Activated naive CD8-positive, alpha-beta T cell treated with anti-CD3 and anti-CD28 coated beads, Interleukin-2, amount 10 ng/mL, durations not matched to agents 7 days and 5 days (primary cell): ENCODE data around the gene ABHD15. TPM values are rescaled to one million over a fixed set of nuclear protein-coding genes. Genes with fewer than 3 reads are reported as not detected.

Source experiments
- ATAC-seq: fragments of 150-1000 bp; cut with Tn5 transposase; one replicate; pipeline ENCODE4 v1.10.0; 2021; ENCODE audit warnings: low read depth, moderate library complexity
- POLR2A ChIA-PET: fragments of 350-600 bp; sonication (Branson Sonifier 250); formaldehyde crosslinking; loops from one replicate; lab custom pipeline; 2021; ENCODE audit warnings: antibody characterized with exemption; lab: Charles Lee
- DNase-seq: peaks from one replicate; pipeline ENCODE4 v3.0.0; 2021
- H3K27ac Mint-ChIP-seq: one replicate; pipeline ENCODE4 v1.8.0; 2022; ENCODE audit warnings: mild to moderate bottlenecking, mixed read lengths
- H3K27me3 Mint-ChIP-seq: one replicate; pipeline ENCODE4 v1.8.0; 2022; ENCODE audit warnings: mild to moderate bottlenecking, moderate library complexity, mixed read lengths
- H3K36me3 Mint-ChIP-seq: one replicate; pipeline ENCODE4 v1.8.0; 2021; ENCODE audit warnings: mild to moderate bottlenecking, mixed read lengths
- H3K4me1 Mint-ChIP-seq: one replicate; pipeline ENCODE4 v1.8.0; 2021; ENCODE audit warnings: mixed read lengths
- H3K4me3 Mint-ChIP-seq: one replicate; pipeline ENCODE4 v1.8.0; 2022; ENCODE audit warnings: mild to moderate bottlenecking, moderate library complexity, mixed read lengths
- H3K9me3 Mint-ChIP-seq: one replicate; pipeline ENCODE4 v1.8.0; 2021; ENCODE audit warnings: mixed read lengths
- total RNA-seq, 2 experiments: library from RNA; stranded (reverse); gene quantifications; one replicate each; pipeline ENCODE4 v1.2.3, GENCODE V29; 2021

ABHD15 gene
- total RNA-seq, 2 experiments from 2014 or later, result 20.0 to 20.4 TPM

GRCh38 chr17:29591146-29591736 lies 24.4 kb upstream of the ABHD15 start:
- no peaks in the 10 kb centered on the region for H3K27me3 Mint-ChIP-seq
- DNase-seq, result peak; percentile 58
- POLR2A ChIA-PET, result interaction anchor here (0.7 to 4.5 kb wide), 10 partner anchors 10 to 297 kb away, joined by 3 to 45 read pairs (median 5); partner anchors contain the start of genes ABHD15, NUFIP2 and TP53I13
- peak overlapping the region; percentile 87 for H3K4me3 Mint-ChIP-seq
- H3K36me3 Mint-ChIP-seq, result no peaks in the 10 kb centered on the region
- peak overlapping the region; percentile 60 for H3K27ac Mint-ChIP-seq
- no peaks in the 10 kb centered on the region for H3K9me3 Mint-ChIP-seq
- ATAC-seq, result no peak
- H3K4me1 Mint-ChIP-seq, result peaks cover 41% of the 10 kb centered on the region

DNA sequence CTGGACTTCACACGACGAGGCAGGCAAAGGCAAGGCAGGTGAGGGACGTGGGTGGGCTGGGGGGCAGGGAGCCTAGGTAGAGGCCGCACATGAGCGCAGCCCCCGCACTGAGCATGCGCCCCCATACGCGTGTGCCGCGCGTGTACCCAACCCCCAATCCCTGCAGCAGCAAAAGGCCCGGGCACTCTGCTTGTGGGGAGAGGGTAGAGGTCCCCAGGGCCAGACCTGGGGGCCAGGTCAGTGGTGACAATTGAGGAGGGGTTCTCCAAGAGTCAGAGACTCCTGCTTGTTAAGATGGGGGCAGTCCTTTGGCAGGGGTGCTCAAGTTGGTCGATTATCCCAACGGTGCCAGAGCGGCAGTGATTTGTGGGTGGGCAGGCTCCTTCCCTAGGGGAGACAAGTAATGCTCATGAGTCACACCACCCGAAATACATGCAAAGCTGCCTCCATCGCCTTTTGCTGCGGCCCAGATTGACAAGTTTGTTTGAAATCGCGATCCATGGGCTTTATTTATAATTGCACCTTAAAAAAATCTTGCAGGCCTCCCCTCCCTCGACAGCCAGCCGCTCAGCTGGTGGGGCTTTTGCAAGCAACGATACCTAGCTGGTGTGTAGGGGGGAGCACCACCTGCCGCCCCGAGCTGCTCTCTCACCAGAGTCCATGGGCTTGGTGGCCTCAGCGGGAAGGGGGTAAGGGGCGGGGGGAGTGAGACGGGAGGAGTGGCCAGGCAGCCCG lies 23.7 kb upstream of the ABHD15 start:
- no peaks in the 10 kb centered on the region for H3K27me3 Mint-ChIP-seq
- DNase-seq (no peak), ATAC-seq (no peak)
- H3K4me1 Mint-ChIP-seq, result peaks cover 47% of the 10 kb centered on the region
- H3K9me3 Mint-ChIP-seq, result no peaks in the 10 kb centered on the region
- no peaks in the 10 kb centered on the region for H3K36me3 Mint-ChIP-seq
- H3K27ac Mint-ChIP-seq, result peak overlapping the region; percentile 90
- peak overlapping the region; percentile 87 for H3K4me3 Mint-ChIP-seq
- POLR2A ChIA-PET, result interaction anchor here (0.7 to 4.5 kb wide), 6 partner anchors 10 to 183 kb away, joined by 3 to 45 read pairs (median 6); partner anchors contain the start of genes ABHD15 and TP53I13

DNA sequence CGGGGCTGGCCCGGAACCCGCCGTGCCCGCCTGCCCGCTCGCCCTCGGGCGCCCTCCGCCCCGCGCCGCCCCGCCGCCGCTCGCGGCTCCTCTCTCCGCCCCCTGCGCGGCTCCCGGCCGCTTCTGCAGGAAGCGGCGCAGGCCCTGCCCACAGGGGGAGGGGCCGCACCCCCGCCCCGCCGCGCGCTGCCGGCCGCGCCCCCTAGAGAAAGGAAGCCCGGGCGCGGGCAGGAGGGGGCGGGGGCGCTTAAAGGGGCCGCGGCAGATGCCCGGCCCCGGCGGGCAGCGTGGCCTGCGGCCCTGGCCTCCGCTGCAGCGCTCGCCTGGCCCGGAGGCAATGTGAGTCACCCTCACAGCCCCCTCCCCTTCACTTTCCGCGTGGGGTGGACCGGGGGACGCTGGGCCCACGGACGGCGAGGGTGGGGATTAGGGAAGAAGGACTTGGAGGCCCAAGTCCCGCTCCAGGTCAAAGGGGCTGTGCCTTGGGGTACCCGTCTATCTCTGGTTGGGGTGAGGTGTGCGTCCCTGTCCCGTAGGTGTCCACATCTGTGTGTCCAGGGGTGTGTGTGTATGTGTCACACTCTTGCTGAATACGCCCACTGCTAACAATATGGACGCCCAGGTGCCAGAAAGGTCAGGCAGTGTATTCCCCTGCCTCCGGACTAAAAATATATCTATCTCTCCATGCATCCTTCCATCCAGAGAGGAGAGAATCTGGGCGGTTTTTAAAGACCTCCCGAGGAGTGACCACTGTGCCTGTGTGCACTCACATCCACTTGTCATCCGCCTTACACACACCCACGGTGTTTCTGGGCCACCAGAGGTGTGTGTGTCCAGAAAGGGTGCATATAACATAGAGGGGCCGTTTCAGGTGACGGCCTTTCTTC lies 22.9 kb upstream of the ABHD15 start, which contains the start of gene GIT1:
Gene GIT1 (minus strand): TSS at position 125 of the 887 bp plus-strand sequence. CDS start 270 bp downstream, outside the sequence.
- ATAC-seq (peak; percentile 64), DNase-seq (peak; percentile 92)
- Mint-ChIP-seq H3K27me3 (no peaks in the 10 kb centered on the region), H3K4me3 (peak within 1 kb of the TSS; percentile 97), H3K36me3 (no peaks in the 10 kb centered on the region), H3K27ac (peak within 1 kb of the TSS; percentile 90), H3K9me3 (no peaks in the 10 kb centered on the region), H3K4me1 (peaks cover 51% of the 10 kb centered on the region)
- POLR2A ChIA-PET, result interaction anchor here (1.0 to 2.0 kb wide), 3 partner anchors 28 to 172 kb away, joined by 3 to 11 read pairs (median 7); no protein-coding TSS in a partner anchor

GRCh38 chr17:29588562-29589411 lies 21.9 kb upstream of the ABHD15 start:
- Mint-ChIP-seq H3K27ac (peak overlapping the region; percentile 51), H3K36me3 (no peaks in the 10 kb centered on the region), H3K4me1 (peaks cover 54% of the 10 kb centered on the region), H3K4me3 (peak overlapping the region; percentile 97), H3K9me3 (no peaks in the 10 kb centered on the region), H3K27me3 (no peaks in the 10 kb centered on the region)
- POLR2A ChIA-PET, result interaction anchor here (0.6 to 3.7 kb wide), 11 partner anchors 12 to 199 kb away, joined by 3 to 34 read pairs (median 4); partner anchors contain the start of genes ABHD15, TAOK1 and TP53I13
- DNase-seq, result peak; percentile 68
- ATAC-seq, result peak; percentile 20

DNA sequence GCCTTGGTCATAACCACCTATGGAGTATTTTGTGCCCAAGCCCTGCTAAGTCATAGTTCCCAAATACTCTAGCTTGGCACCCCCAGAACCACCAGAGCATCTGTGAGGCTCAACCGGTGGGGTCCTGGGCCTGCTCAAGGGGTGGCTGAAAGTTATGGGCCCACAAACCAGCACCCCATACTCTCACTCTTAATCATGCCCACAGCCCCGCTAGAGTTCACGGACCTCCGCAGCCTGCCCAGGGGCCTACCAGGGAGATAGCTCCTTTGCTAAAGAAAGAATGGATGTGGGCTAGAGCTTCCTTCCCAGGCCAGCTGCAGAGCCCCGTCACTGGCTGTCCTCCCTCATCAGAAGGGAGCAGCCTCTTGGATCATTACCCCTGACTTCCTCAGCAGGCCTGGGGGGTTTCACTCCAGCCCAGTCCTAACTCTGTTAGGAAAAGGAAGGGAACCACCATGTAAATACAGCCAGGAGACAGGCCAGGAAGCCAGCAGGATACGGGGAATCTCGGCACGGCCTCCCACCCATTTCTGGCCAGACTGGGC lies 21.3 kb upstream of the ABHD15 start:
- DNase-seq, result no peak
- peaks cover 54% of the 10 kb centered on the region for H3K4me1 Mint-ChIP-seq
- H3K36me3 Mint-ChIP-seq, result peaks cover 1% of the 10 kb centered on the region
- H3K9me3 Mint-ChIP-seq, result no peaks in the 10 kb centered on the region
- ATAC-seq, result no peak
- POLR2A ChIA-PET, result interaction anchor here (0.6 to 3.7 kb wide), 11 partner anchors 11 to 198 kb away, joined by 3 to 34 read pairs (median 4); partner anchors contain the start of genes ABHD15, TAOK1 and TP53I13
- H3K27me3 Mint-ChIP-seq, result no peaks in the 10 kb centered on the region
- peak overlapping the region; percentile 88 for H3K27ac Mint-ChIP-seq
- H3K4me3 Mint-ChIP-seq, result peak overlapping the region; percentile 97

- Mint-ChIP-seq H3K27ac (peak overlapping the region; percentile 30), H3K4me3 (peak overlapping the region; percentile 97), H3K4me1 (peaks cover 53% of the 10 kb centered on the region), H3K9me3 (no peaks in the 10 kb centered on the region), H3K36me3 (peaks cover 1% of the 10 kb centered on the region), H3K27me3 (no peaks in the 10 kb centered on the region)
- no peak for DNase-seq
- ATAC-seq, result no peak
- POLR2A ChIA-PET, result interaction anchor here (0.9 to 3.7 kb wide), 7 partner anchors 13 to 197 kb away, joined by 4 to 34 read pairs (median 6); partner anchors contain the start of genes ABHD15, TAOK1 and TP53I13
These were observed 20.8 kb upstream of the ABHD15 start for GRCh38 chr17:29587591-29587990.

DNA sequence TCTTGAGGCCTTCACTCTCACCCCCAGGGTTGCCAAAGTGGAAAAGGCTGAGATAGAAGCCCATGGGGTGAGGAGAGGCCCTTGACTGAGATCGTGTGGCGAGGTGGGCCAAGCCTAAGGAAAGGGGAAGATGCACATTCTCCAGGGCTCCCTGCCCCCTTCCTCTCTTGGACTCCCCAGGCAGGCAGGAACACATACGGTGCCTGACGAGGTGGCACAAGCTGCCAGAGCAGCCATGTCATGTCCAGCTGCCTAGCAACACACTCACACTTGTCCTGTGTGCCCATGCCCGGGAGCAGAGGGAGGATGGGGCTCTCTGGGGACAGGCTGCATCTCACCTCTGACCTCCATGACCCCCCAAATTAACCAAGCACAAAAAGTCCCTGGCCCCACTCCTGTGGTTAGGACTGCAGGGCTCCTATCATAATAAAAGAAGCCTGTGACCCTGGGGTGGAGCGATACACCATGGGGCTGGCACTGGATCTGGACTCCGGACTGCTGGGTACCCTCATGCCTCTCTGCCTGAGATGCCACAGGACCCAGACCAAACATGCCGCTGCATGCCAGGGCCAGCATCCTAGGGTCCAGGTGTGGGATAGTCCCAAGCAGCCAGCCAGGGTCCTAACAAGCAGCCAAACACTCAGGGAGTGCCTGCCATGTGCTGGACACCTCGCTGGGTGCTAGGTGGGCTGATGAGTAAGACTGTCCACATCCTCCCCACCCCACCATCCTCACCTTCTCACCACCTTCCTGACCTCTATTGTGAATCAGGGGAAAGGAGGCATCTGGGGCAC lies 20.0 kb upstream of the ABHD15 start:
- H3K36me3 Mint-ChIP-seq, result peaks cover 4% of the 10 kb centered on the region
- peak overlapping the region; percentile 42 for H3K27ac Mint-ChIP-seq
- POLR2A ChIA-PET, result interaction anchor here (1.3 to 3.7 kb wide), 5 partner anchors 15 to 30 kb away, joined by 5 to 34 read pairs (median 6); partner anchors contain the start of genes ABHD15 and TP53I13
- no peak for DNase-seq
- H3K4me3 Mint-ChIP-seq, result peak overlapping the region; percentile 97
- no peaks in the 10 kb centered on the region for H3K27me3 Mint-ChIP-seq
- no peaks in the 10 kb centered on the region for H3K9me3 Mint-ChIP-seq
- no peak for ATAC-seq
- peaks cover 50% of the 10 kb centered on the region for H3K4me1 Mint-ChIP-seq

- Mint-ChIP-seq H3K27me3 (no peaks in the 10 kb centered on the region), H3K4me3 (peak overlapping the region; percentile 16), H3K36me3 (peaks cover 6% of the 10 kb centered on the region), H3K9me3 (no peaks in the 10 kb centered on the region), H3K4me1 (peaks cover 43% of the 10 kb centered on the region), H3K27ac (peak overlapping the region; percentile 83)
- POLR2A ChIA-PET, result interaction anchor here (0.5 to 3.7 kb wide), 4 partner anchors 17 to 444 kb away, joined by 3 to 34 read pairs (median 6); partner anchors contain the start of genes ABHD15 and TP53I13
- DNase-seq, result peak; percentile 54
- no peak for ATAC-seq
These were observed 18.4 kb upstream of the ABHD15 start for GRCh38 chr17:29585080-29585751.

DNA sequence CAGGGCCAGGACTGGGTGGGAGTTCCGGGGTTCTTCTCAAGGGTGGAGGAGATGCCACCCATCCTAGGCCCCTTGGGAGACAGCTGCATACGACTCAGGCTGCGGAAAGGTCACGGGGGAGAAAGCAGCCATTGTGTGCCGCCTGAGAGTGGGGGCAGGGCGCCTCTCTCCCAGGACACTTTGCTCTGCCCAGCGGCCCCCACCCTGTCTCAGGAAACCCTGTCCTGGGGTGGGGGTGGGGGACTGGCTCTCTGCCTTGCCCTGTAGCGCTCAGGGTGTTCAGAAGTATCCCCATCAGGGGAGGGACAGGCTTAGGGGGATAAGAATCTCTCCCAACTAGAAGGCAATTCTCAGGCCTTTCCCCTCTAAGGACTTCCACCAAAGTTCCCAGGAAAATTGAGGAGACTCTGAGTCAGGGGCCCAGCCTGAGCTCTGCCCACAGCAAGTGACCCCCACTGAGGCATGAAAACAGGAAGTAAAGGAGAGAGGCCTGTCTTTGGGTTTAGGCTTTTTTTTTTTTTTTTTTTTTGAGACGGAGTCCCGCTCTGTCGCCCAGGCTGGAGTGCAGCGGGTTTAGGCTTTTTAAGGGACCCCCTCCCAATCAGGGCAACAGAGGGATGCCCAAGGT lies 17.7 kb upstream of the ABHD15 start:
- no peak overlapping the region for H3K4me3 Mint-ChIP-seq
- POLR2A ChIA-PET, result interaction anchor here (0.6 kb wide), 1 partner anchor 14 kb away, joined by 4 read pairs; no protein-coding TSS in a partner anchor
- H3K27ac Mint-ChIP-seq, result peak overlapping the region; percentile 83
- DNase-seq, result no peak
- H3K4me1 Mint-ChIP-seq, result peaks cover 40% of the 10 kb centered on the region
- peaks cover 6% of the 10 kb centered on the region for H3K36me3 Mint-ChIP-seq
- no peak for ATAC-seq
- no peaks in the 10 kb centered on the region for H3K27me3 Mint-ChIP-seq
- H3K9me3 Mint-ChIP-seq, result no peaks in the 10 kb centered on the region
